Pulmonary artery endothelial cell (primary cell): Measurements from ENCODE around the gene RAB17. TPM values are rescaled to one million over a fixed set of nuclear protein-coding genes. Genes with fewer than 3 reads are reported as not detected.

Experiments used
- DNase-seq: peaks from one replicate; pipeline ENCODE4 v3.0.0-alpha.2; 2011; ENCODE audit warnings: low read depth, low spot score
- total RNA-seq: library from RNA; depleted of rRNA; stranded (reverse); fragments of >200 nt; gene quantifications from 2 replicates; pipeline ENCODE4 v1.2.3, GENCODE V29; 2014

Gene RAB17
- total RNA-seq, 1 donor from 2014 or later, result 1.9 TPM

DNA sequence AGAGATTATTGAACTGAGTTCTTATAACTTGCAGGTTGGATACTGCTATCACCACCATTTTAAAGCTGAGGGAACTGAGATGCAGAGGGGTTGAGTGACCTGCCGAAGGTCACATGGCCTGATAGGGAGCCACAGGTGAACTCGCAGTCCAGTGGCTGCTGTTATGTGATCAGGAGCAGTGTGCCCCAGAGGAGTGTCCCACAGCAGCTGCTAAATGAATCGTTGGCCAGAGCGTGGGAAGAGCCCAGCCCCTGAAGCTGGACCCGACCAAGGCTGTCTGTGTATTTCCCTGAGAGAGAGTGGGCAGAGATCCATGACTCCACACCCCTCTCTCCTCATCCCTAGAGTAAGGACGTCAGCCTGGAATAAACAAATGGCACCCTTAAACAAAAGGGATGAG, 50.9 kb downstream of the RAB17 start:
- no peak for DNase-seq

- no peak for DNase-seq
Measured at GRCh38 chr2:237538901-237539300, 51.6 kb downstream of the RAB17 start.

DNA sequence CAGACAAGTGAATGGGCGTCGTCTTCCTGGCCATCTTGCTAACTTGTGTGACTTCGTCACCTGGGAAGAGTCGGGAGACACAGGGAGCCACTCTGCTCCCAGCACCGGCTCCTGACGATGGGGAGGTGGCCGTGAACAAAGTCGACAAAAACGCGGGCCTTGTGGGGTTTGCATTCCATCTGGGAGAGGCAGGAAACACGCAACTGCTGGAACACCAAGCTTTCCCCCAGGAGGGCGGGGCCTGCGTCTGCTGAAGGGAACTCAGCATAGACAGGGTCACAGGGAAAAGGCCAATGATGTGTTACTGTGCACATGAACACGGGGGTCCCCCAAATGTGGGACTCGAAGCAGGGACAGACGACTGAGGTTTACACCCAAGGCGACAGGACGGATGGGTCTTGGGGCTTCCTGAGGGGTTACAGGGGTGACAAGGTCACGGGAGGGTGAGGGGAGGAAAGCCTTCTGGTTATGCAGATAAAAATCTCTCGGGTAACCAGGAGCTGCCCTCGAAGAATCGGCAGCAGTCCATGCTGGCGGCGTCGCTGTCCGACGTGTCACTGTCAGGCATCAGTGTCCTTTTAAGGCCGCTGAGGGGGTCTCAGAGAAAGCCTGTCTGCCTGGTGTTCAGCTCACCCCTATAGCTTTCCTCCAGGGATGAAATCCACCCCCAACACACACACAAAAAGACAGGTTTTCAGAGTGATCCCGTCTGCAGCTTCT, 52.4 kb downstream of the RAB17 start:
- DNase-seq, result no peak

GRCh38 chr2:237536617-237537016, 53.9 kb downstream of the RAB17 start:
- no peak for DNase-seq

- no peak for DNase-seq
Measured at GRCh38 chr2:237536083-237536415, 54.5 kb downstream of the RAB17 start.

DNA sequence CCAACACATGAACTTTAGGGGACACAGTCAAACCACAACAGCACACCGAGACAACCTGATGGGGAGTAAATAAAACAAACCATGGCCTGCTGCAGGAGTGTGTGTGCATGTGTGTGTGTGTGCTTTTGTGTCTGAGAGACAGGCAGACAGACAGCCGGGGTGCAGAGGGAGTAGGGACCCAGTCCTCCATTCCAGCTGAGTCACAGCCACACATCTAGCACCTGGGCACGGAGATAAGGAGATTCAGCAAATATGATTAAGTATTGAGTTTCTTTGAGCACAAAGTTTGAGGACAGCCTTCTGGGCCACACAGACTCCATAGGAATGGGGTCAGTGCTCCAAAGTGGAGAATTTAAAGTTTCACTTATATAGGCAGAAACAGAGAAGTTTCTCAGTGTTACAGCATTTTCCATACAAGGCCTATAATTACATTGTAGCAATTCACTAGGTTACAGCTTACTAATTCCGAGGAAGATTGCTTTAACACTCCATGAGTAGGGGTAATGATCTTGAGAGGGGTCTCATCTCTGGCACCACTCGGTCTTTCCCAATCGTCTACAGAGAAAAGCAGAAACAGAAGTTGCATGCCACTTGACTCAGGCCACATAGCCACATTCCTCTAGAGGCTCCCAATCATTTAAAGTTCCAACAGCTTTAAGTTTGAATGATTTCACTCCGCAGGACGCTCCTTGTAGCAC, 55.0 kb downstream of the RAB17 start:
- DNase-seq, result no peak

- no peak for DNase-seq
Measured at GRCh38 chr2:237534380-237534779, 56.2 kb downstream of the RAB17 start.

DNA sequence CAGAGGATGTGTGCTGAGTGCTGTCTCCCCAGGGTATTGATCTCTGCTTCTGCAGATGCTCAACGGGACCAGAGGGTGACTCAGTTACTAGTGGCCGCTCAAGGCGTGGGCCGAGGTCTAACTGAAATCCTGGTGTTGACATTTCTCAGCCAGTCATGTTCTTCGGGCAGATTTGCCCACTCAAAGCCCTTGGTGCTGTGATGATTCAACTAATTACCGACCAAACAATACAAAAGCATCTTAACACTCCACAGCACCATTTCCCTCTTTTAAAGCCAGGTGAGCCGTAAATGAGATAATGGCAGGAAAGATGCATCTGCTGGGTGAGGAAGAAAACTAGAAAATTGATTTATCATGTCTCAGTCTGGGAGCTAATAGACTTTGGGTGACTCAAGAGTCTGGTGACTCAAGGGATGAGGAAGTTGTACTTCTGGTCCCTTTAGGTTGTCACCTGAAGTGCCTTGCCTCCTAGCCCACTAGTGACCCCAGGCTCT, 56.8 kb downstream of the RAB17 start:
- DNase-seq, result no peak

DNA sequence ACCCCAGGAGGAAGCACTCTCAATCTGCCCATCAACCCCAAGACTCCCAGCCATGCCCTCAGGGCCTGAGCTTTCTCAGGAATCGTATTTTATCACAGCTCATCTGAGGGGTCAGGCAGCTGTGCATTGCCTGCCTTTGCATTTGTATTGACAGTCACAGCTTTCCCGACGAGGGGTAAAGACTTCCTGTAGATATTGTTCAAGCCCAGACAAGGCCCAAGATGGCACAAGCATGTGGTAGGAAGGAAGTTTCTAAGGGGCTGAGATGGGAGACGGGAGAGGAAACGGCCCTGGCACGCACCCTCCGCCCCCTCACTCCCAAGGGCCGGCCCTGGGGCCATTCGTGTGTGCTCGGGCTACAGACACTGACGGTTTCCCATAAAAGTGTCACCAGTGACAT, 58.4 kb downstream of the RAB17 start:
- no peak for DNase-seq

GRCh38 chr2:237530472-237531433, 59.8 kb downstream of the RAB17 start:
- no peak for DNase-seq

DNA sequence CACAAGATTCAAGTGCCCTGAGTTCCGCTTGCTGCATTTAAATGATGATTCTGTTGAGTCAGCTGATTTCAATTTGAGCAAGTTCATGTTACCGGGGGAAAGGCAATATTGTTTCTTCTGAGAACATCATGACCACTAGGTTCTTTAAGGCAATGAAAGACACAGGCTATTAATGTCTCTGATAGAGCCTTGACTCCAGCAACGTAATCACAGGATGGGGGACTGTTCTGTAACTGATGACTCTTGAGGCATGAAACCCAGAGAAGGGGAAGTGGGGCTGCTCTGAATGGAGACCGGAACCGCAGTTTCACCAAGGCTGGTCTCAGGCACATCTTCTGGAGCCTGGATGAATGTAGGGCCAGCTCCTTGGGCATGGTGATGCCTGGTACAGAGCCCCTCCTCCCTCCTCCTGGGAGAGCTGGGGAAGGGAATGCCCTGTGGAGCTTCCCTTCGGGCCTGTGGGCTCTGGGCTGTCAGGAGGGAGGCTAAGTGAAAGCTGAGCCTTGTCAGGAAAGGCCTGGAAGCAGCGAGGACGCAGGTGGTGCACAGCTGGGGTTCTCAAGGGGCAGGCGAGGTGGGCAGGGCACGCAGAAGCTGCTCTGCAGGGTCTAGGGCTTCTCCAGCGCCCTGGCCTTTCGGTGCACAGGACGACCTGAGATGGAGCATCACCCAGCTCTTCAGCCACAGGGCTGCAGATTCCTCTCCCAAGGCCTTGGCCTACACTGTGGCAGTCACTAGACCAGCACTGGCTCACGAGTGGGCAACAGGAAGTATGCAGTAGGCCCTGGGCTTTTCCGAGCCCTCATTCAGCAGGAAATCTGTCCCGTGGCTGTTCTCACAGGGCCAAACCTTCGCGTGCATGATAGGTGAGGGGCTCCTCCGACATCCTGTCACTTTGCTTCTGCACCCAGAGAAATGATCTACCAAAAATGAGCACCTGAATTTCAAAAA, 60.8 kb downstream of the RAB17 start:
- no peak for DNase-seq

DNA sequence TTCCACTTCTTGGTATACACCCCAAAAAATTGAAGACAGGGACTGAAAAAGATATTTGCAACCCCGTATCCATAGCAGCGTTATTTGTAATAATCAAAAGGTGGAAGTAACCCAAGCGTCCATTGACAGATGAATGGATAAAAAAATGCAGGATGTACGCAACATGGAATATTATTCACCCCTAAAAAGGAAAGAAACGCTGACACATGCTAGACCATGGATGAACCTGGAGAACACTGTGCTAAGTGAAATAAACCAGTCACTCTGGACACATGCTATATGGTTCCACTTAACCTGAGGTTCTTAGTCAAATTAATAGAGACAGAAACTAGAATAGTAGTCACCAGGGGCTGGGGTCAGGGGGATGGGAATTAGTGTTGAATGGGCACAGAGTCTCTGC, 62.8 kb downstream of the RAB17 start:
- DNase-seq, result no peak

DNA sequence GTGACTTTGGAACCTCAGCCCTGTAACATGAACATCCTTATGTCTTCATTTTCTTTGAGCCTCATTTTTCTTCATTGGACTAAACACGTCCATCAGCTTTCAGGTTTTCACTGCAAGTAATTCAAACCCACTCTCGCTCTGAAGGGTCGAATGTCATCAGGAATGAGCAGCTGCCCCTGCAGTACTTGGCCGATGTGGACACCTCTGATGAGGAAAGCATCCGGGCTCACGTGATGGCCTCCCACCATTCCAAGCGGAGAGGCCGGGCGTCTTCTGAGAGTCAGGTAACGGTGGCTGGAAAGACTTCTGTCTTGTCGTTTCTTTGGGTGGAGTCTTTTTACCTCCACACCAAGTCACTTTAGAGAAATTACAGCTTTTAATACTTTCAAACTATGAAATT, 63.3 kb downstream of the RAB17 start:
- no peak for DNase-seq

DNA sequence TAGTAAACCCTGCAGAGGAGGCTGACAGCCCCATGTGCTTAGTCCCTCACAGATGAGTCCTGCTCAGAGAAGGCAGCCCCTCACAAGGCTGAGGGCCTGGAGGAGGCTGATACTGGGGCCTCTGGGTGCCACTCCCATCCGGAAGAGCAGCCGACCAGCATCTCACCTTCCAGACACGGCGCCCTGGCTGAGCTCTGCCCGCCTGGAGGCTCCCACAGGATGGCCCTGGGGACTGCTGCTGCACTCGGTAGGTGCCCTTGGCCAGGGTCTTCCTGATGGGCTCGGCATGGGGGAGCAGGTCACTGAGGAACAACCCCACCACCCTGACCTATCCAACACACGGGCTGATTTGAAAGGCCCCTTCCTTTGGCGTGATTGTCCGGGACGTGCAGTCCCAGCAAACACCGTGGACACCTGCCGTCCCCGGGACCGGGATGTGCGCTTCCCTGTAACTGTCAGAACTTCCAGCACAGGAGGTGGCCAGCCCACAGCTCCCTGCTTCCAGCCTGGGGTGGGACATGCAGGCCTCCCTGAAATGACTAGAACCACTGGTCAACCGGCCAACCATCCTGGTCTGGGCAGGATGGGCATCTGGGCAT, 64.9 kb downstream of the RAB17 start:
- DNase-seq, result no peak

DNA sequence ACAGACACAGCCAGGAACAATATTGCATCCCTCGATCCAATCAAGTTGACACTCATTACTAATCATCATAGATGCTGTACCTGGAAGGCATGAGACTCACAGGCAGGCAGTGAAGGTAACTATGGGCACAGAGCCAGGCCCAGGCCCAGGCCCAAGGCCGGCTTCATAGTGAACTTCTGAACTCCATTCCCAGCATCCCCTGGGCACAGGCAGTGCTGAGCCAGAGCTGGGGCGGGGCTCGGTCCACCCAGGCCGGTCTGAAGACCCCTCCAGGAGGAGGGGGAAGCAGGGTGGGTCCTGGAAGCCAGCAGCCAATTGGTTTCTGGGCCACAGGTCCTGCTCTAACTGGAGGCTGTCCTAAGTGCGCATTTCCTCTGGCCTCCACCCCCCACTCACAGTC, 65.9 kb downstream of the RAB17 start:
- DNase-seq, result no peak

Other genes with a start within 250 kb of the RAB17 start
- 0.07 and 0.14 TPM in 2 replicates for gene COL6A3, start 176.6 kb downstream of the RAB17 start, total RNA-seq
- not detected in 2 replicates for gene MLPH, start 103.5 kb downstream of the RAB17 start, total RNA-seq
- gene PRLH, start 24.2 kb downstream of the RAB17 start, total RNA-seq, result not detected in 2 replicates
- gene LRRFIP1, start 36.9 kb upstream of the RAB17 start, total RNA-seq, result 127 and 152 TPM in 2 replicates
- 0.33 and 0.39 TPM in 2 replicates for gene RBM44, start 208.0 kb upstream of the RAB17 start, total RNA-seq